Amniotic stem cell (primary cell): ENCODE measurements around the gene AGPS.
A peak's percentile ranks its signal among the peaks of the same experiment; 100 is the strongest.
"Not testable (repeated sequence)": the region's sequence is repeated elsewhere in the genome, so short reads cannot be mapped to it uniquely, and the experiment has no call there.

Experiments
- DNase-seq: peaks from one replicate; lab custom pipeline; 2025; lab: John Stamatoyannopoulos, UW

Gene AGPS

DNA sequence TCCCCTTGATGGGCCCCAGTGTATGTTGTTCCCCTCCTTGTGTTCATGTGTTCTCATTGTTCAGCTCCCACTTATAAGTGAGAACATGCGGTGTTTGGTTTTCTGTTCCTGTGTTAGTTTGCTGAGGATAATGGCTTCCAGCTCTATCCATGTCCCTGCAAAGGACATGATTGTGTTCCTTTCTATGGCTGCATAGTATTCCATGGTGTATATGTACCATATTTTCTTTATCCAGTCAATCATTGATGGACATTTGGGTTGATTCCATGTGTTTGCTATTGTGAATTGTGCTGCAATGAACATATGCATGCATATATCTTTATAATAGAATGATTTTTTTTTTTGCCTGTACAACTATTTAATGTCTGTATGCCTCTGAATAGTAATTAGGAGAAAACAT is 31.5 kb downstream of the AGPS start:
- not testable (repeated sequence) for DNase-seq

GRCh38 chr2:177424620-177425019 is 32.0 kb downstream of the AGPS start:
- DNase-seq, result not testable (repeated sequence)

DNA sequence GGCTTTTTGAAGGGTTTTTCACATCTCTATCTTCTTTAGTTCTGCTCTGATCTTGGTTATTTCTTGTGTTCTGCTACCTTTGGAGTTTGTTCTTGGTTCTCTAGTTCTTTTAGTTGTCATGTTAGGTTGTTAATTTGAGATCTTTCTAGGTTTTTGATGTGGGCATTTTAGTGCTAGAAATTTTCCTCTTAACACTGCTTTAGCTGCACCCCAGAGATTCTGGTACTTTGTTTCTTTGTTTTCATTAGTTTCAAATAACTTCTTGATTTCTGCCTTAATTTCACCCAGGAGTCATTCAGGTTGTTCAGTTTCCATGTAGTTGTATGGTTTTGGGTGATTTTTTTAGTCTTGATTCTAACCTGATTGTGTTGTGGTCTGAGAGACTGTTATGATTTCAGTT is 34.7 kb downstream of the AGPS start:
- DNase-seq, result no peak

GRCh38 chr2:177427936-177428335 is 35.4 kb downstream of the AGPS start:
- DNase-seq, result not testable (repeated sequence)

DNA sequence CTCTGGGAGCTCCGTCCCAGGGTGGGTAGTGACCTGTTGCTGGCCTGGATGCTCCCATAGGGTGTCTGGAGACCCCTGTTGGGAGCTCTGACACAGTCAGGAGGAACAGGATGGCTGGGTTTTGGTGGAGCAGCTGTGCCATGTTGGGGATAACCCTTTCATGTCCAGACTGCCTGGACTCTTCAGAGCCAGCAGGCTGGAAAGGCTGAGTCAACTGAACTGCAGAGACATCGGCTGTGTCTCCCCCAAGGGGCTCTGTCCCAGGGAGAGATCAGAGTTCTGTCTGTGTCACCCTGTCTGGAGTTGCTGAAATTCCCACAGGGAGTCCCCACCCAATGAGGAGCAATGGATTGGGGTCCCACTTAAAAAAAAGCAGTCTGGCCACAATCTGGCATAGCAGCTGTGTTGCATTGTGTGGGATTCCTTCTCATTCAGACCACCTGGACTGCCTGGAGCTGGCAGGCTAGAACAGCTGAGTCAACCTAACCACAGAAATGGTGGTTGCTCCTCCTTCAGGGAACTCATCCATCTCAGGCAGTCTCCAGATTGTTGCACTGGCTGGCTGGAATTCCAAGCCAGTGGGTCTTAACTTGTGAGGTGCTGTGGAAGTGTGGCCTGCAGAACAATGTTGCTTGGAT is 37.2 kb downstream of the AGPS start:
- peak; percentile 30 for DNase-seq

GRCh38 chr2:177430411-177430810 is 37.8 kb downstream of the AGPS start:
- no peak for DNase-seq

GRCh38 chr2:177431111-177431725 is 38.6 kb downstream of the AGPS start:
- not testable (repeated sequence) for DNase-seq

DNA sequence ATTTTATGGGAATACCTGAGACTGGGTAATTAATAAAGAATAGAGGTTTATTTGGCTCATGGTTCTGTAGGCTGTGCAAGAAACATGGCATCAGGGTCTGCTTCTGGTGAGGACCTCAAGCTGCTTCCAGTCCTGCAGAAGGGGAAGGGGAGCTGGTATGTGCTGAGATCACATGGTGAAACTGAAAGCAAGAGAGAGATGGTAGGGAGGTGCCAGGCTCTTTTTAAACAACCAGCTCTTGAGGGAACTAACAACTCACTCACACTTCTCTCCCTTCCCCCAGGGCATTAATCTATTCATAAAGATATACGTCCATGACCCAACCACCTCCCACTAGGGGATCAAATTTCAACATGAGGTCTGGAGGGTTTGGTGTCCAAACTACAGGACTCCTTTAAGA is 40.1 kb downstream of the AGPS start:
- no peak for DNase-seq

DNA sequence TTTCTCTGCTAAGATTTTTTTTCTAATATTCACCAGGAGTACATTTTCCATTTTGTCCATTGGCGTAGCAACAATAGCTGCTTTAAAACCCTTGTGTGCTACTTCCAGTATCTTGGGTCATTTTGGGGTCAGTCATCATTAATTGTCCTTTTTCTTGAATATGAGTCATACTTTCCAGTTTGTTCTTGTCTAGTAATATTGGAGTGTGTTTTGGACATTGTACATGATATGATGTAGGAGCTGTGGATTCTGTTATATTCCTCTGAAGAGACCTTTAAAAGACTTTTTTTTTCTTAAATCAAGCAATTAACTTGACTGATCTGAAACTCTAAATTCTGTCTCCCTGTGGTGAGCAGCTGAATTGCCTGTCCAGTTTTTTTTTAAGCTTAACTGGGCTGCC is 40.8 kb downstream of the AGPS start:
- DNase-seq, result no peak

GRCh38 chr2:177434475-177434874 is 41.9 kb downstream of the AGPS start:
- no peak for DNase-seq

DNA sequence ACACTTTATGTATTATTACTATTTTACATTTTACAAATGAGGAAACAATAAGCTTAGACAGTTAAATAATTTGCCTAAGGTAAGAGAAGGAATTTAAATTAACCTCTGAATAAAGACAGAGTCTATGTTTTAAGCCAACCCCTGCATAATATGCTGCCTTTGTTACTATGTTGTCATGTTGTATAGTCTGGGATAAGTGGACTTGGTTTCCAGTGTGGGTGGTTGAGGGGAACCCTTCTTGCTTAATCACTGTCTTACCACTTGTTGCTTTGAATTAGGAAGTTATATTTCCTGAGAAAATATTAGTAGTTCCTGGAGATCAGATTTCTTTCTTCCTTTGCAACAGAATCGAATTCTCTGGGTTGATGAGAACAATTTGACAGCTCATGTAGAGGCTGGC is 52.6 kb downstream of the AGPS start:
- DNase-seq, result no peak

- DNase-seq, result no peak
Measured at GRCh38 chr2:177448031-177448430, 55.5 kb downstream of the AGPS start.

- DNase-seq, result no peak
Measured at GRCh38 chr2:177449159-177449558, 56.6 kb downstream of the AGPS start.

DNA sequence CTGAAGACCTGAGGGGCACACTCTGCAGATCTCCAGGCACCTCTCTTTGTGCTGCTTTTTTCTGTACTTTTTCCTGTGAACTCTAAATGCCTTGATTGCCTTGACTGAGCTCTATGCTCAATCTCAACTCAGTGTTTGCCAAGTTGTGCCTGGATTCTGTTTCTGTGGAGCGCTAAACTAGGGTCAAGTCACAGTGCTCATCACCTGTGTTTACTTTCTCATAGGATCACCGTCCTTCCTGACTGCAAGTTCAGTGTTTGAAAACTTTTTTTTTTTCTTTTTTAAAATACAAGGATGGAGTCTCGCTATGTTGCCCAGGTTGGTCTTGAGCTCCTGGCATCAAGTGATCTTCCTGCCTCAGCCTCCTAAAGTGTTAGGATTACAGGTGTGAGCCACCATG is 62.6 kb downstream of the AGPS start:
- DNase-seq, result no peak

DNA sequence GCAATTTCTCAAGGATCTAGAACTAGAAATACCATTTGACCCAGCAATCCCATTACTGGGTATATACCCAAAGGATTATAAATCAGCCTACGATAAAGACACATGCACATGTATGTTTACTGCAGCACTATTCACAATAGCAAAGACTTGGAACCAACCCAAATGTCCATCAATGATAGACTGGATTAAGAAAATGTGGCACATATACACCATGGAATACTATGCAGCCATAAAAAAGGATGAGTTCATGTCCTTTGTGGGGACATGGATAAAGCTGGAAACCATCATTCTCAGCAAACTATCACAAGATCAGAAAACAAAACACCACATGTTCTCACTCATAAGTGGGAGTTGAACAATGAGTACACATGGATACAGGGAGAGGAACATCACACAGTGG is 67.2 kb downstream of the AGPS start:
- not testable (repeated sequence) for DNase-seq

DNA sequence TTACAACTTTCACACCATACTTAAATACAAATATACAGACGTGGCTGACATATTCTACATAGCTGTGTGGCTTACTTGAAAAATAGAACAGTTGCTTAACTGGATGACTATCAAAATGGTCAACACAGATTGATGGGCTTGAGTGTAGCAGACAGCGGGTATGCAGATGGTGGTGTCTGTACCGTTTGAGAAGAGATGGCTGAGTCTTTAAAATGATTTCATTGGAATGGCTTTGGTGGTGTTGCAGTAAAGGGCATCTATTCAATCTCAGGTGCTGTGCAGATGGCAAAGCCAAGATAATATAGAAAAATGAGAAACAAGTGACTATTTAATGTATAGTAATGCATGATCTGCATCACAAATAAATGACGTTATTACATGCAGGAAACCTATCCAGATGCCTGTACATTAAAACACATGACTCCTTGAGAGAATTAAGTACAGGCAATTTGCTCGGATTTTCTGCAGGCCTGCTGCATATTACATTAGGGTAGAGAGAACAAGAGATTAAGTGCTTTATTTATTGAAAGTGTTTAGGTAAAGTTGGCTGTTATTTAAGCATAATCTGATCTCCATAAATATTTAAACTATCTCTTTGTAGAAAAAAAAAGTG is 68.5 kb downstream of the AGPS start:
- no peak for DNase-seq

- DNase-seq, result peak; percentile 31
Measured at GRCh38 chr2:177464549-177464948, 72.0 kb downstream of the AGPS start.

DNA sequence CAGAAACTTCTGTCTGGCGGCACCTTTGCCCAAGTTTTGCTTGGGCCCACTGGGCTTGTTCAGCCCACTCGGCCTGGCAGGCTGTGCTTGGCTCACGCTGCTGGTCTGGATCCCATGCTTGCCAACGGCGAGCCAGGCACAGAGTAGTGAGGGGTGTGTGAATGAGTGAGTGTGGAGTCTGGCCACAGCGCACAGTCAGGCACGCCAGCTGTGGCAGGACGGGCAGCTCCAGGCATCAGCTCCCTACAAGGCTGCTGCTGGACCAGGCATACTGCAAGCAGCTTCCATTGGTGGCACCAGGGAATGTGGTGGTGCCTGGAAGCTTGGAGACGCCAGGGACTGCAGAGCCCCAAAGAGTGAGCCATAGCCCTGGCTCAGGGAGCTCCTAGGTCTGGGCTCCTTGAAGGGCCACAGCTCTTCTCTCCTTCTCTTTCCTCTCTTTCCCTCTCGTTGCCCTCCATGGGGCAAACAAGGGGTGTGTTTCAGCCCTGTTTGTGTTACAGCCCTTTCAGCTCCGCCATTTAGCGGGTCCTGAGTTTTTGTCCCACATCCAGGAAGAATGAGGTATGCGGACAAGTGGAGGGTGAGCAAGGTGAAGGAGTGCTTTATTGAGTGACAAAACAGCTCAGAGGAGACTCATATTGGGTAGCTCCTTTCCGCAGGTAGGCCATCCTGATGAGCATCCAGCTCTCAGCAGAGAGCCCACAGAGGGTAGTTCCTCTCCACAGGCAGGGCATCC is 73.0 kb downstream of the AGPS start:
- DNase-seq, result no peak

GRCh38 chr2:177466337-177467195 is 74.0 kb downstream of the AGPS start:
- no peak for DNase-seq

GRCh38 chr2:177467646-177468045 is 75.1 kb downstream of the AGPS start:
- peak; percentile 24 for DNase-seq

GRCh38 chr2:177471990-177472389 is 79.4 kb downstream of the AGPS start:
- DNase-seq, result no peak

GRCh38 chr2:177474301-177474700 is 81.7 kb downstream of the AGPS start:
- DNase-seq, result no peak
